T-cell (primary cell): Measurements from ENCODE around the gene MLX. TPM values are rescaled to one million over a fixed set of nuclear protein-coding genes. Genes with fewer than 3 reads are reported as not detected.

ENCODE experiments used
- total RNA-seq, 35 experiments: library from RNA in 6 of 35; stranded (reverse) in 6 of 35; fragments of 120-200 nt in 1 of 35; gene quantifications; one replicate each; pipeline versions ENCODE4 v1.2.1 to v1.2.4 and lab custom pipeline; 2013 to 2026

Gene MLX
- total RNA-seq, 5 donors from 2014 or later (not counting 1 experiment from before 2014, with no cell fraction given), result 31.4 to 68.9 (median 61.2) TPM

Other genes with a start within 250 kb of the MLX start
- gene STAT3, start 178.7 kb upstream of the MLX start, total RNA-seq, result 100 to 1,000 TPM; 113 to 242 (median 129) TPM
- gene CAVIN1, start 143.8 kb upstream of the MLX start, total RNA-seq, result 1 to 10 TPM in 4 of 5 donors, under 1 TPM in 1; 0.83 to 2.3 (median 2.1) TPM
- 10 to 100 TPM; 11.1 to 18.0 (median 14.9) TPM for gene ATP6V0A1, start 108.2 kb upstream of the MLX start, total RNA-seq
- gene NAGLU, start 30.9 kb upstream of the MLX start, total RNA-seq, result 10 to 100 TPM; 13.2 to 35.1 (median 28.8) TPM
- 1 to 10 TPM; 1.2 to 2.2 (median 1.4) TPM for gene HSD17B1, start 14.2 kb upstream of the MLX start, total RNA-seq
- gene COASY, start 5.0 kb upstream of the MLX start, total RNA-seq, result 10 to 100 TPM; 43.2 to 79.0 (median 74.9) TPM
- 1 to 10 TPM; 2.2 to 4.3 (median 3.2) TPM for gene PSMC3IP, start 10.6 kb downstream of the MLX start, total RNA-seq
- 100 to 1,000 TPM in 3 of 5 donors, 10 to 100 TPM in 2; 72.4 to 150 (median 139) TPM for gene RETREG3, start 42.3 kb downstream of the MLX start, total RNA-seq
- 10 to 100 TPM in 3 of 5 donors, 1 to 10 TPM in 2; 6.5 to 18.9 (median 16.2) TPM for gene TUBG1, start 42.6 kb downstream of the MLX start, total RNA-seq
- gene TUBG2, start 92.2 kb downstream of the MLX start, total RNA-seq, result 10 to 100 TPM; 13.7 to 22.3 (median 20.5) TPM
- gene PLEKHH3, start 109.9 kb downstream of the MLX start, total RNA-seq, result 1 to 10 TPM in 1 of 5 donors, under 1 TPM in 4; 0.13 to 2.5 (median 0.58) TPM
- gene CCR10, start 114.7 kb downstream of the MLX start, total RNA-seq, result 1 to 10 TPM in 4 of 5 donors, under 1 TPM in 1; 0.53 to 7.8 (median 1.3) TPM
- gene CNTNAP1, start 115.4 kb downstream of the MLX start, total RNA-seq, result 10 to 100 TPM in 1 of 5 donors, 1 to 10 TPM in 4; 2.2 to 18.3 (median 3.0) TPM
- gene EZH1, start 177.9 kb downstream of the MLX start, total RNA-seq, result 100 to 1,000 TPM in 4 of 5 donors, 10 to 100 TPM in 1; 87.1 to 161 (median 146) TPM
- gene RAMP2, start 194.1 kb downstream of the MLX start, total RNA-seq, result not detected
- gene VPS25, start 206.3 kb downstream of the MLX start, total RNA-seq, result 10 to 100 TPM; 34.7 to 42.5 (median 38.7) TPM
- gene WNK4, start 213.5 kb downstream of the MLX start, total RNA-seq, result 1 to 10 TPM in 1 of 5 donors, under 1 TPM in 3, not detected in 1; 0.38 to 1.3 (median 0.60) TPM
- 10 to 100 TPM in 4 of 5 donors, 1 to 10 TPM in 1; 7.9 to 32.4 (median 29.8) TPM for gene COA3, start 231.6 kb downstream of the MLX start, total RNA-seq
- not detected for gene CNTD1, start 231.8 kb downstream of the MLX start, total RNA-seq